ENCODE results near the gene FGFR2.

FGFR2 gene

DNA sequence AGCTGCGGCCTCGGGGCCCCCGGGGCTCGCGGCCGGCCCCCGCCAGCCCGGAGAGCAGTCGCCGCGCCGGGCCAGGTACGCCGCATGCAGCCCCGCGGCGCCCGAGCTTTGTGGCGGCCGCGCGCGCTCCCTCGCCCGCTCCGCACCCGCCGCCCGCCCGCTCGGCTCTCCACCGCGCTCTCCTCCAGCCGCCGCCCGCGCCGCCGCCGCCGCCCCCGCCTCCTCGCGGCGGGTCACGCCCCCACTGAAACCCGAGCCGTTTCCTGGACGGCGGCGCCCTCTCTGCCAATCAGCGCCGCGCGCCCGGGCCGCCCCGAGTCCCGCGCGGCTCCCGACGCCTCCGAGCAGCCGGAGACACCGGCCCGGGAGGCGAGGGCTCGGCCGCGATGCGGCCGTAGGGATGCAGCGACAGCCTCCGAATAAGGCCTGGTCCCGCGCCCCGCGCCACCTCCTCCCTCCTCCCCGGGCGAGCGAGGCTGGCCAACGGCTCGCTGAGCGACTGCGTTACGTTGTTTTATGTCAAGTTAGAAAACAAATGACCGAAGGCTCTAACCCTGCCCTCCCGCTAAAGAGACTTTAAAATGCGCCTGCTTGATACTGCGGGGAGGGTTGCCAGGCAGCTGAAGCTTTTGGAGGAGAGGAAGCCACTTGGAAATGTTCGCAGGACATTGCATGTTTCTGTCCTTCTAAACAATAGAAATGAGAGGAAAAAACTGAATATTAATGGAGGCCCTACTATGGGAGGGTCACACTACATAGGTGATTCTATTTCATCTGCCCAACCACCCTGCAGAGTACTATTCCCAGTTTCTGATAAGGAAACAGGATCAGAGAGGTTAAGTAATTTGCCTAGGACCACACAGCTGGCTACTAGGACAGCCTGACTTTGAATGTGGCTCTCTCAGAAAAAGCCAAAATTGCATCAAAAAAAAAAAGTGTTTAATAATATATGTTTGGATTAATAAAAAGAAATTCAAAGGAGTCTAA, at the start of gene FGFR2:
TSS of gene FGFR2 (minus strand) at position 182 of the 987 bp plus-strand sequence. CDS start 4,627 bp downstream, outside the sequence.
- FAIRE-seq = no peak

DNA sequence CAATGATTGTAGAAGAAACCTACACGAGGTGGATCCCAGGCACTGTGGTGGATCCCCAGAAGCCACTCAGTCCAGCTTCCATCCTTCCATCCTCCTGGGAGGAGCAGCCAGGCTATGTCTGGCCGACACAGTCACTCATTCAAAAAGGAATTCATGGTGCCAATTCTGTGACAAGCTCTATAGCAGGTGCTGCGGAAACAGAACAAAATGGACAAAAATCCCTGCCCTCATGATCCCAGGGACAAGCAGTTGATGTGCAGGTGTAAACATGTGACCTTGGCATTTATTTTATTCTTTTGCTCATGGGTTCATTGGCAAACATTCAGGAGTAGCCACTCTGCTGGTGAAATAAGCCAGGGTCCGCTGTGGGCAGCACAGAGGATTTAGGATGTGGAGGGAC, 49.2 kb upstream of the FGFR2 start:
- no peak for FAIRE-seq

DNA sequence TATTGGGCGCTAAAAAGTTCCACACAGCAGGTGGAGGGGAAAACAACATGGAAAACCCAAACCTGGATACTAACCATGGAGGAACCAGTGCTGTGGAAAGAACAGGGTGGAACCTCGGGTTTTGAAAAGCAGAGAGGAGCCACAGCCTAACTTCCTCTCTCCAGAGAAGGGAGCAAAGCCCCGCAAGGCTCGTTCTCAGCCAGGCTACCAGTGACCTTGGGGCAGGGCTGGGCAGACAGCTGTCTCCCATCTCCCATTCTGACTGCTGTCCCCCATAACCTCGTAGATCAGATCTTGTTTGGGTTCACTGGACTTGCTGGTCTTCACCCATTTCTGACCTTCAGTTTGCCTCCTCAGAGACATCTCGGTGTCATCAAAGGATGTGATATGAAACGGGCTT, 47.5 kb upstream of the FGFR2 start:
- no peak for FAIRE-seq

- FAIRE-seq = no peak
Measured at GRCh38 chr10:121644501-121644900, 46.3 kb upstream of the FGFR2 start.

- no peak for FAIRE-seq
Measured at GRCh38 chr10:121640266-121640665, 42.0 kb upstream of the FGFR2 start.

DNA sequence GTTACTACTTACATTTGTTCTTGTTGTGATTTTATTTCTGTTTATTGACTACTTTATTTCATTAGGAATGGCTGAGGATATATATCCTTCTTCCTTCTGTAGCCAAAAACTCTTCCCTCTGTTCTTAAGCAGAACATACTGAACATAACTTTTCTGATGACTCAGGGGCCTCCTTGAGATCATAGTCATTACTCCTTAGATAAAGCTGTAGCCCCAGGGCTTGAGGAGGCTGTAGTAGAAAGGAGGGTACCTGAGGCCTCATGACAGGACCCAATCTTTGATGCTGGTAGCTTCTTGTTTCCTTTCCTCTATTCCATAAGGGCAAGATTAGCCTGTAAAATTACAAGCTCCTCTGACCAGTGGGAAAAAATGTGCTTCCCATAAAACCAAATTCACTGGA, 41.2 kb upstream of the FGFR2 start:
- FAIRE-seq = no peak

DNA sequence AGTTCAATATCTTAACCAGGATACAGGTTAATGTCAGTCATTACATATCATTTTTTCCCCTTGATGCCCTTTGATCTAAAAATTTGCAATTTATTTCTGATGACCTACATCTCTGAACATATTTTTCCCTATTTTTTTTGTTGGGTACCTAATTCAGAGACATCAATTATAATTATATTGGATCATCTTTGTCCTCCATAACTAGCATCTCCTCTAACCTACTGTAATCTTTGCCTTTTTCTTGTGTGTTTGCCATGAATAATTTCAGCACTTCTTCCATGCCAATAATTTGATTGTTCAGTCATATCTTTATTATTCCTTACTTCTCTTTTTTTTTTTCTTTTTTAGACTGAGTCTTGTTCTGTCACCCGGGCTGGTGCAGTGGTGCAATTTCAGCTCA, 39.2 kb upstream of the FGFR2 start:
- FAIRE-seq = no peak

DNA sequence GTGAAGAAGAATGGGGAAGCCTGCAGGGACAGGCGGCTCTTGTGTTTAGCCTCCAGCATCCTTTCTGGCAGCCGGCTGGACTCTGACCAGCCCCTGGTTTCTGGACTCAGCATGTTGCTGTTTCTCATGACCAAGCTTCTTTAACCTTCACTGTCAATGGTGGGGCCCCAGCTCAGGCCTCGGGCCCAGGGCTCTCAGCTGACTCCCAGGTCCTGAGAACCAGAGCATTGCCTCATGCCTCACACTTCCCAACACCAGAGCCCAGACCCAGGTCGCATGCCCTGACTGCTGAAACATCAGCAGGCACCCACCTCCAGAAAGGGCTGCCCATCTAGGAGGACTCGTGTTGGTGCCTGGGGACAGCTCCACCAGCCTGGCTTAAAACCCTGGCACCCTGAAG, 34.8 kb upstream of the FGFR2 start:
- no peak for FAIRE-seq

- no peak for FAIRE-seq
Measured at GRCh38 chr10:121631365-121632029, 33.3 kb upstream of the FGFR2 start.

DNA sequence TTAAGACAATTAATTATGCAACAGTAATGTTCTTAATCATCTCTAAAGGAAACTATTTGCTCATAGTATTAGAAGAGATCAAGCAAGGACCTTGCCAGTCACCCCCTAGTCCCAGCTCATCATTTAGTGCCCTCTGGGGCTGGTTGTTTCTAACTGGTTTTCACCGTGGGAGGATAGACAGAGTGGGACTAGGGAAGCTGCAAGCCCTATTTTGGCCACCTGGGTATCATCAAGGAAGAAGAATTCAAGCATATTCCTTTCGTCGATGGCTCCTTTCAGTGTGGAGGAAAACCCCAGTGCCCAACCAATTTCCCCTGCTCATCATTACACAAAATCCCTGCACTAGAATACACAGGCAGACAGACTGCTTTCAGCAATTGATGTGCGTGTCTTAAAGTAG, 30.6 kb upstream of the FGFR2 start:
- FAIRE-seq = no peak

- FAIRE-seq = no peak
Measured at GRCh38 chr10:121627876-121628581, 29.8 kb upstream of the FGFR2 start.

GRCh38 chr10:121624836-121625486, 26.7 kb upstream of the FGFR2 start:
- FAIRE-seq = no peak

- no peak for FAIRE-seq
Measured at GRCh38 chr10:121618906-121619305, 20.7 kb upstream of the FGFR2 start.

DNA sequence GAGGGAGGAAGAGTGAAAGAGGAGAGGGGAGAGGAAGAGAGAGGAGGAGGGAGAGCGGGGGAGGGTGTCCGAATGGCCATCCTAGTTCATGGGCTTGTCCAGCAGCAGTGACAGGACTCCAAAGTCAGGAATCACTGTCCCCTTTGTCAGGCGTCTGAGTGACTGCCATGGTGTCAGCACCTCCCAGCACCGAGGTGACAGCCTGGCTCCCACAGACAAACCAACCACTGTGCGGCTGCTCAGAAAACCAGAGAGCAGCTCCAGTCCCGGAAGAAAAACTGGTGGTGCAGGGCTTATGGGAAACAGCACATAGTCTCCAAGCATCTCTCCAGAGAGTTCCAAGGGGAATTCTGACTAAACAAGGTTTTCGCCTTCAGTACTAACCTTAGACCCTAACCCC, 18.9 kb upstream of the FGFR2 start:
- FAIRE-seq = no peak

GRCh38 chr10:121616291-121616690, 18.0 kb upstream of the FGFR2 start:
- no peak for FAIRE-seq

DNA sequence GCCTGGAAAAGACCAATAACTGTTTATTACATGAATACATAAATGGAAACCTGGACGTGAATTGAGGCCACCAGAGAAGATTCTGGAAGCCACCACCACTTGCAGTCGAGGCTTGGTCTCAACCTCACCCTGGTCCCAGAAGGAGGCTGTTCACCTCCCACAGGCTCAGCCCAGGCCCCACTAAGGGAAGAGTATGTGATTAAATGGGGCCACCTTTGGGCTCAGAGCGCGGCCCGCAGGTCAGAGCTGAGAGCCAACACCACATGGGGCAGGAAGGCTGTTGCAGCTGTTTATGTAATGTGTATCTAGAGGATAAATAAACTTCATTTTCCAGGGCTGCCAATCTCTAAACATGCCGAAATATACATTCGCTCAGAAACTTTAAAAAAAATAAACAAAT, 17.6 kb upstream of the FGFR2 start:
- no peak for FAIRE-seq

DNA sequence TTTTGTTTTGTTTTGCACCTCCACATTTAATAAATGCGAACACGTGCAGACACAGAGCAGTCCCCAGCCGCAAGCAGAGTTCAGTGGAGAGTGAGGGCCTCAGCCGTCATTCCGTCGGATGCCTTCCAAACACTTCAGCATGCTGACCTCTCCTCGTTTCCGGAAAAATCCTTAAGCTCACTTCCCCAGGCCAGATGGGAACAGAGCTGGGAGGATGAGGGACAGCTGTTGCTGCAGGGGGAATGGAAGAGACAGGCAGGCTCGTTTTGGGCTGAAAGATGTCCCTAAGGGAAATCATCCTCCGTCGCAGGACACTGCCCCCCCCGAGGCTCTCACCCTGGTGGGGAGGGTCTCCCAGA, 17.2 kb upstream of the FGFR2 start:
- FAIRE-seq = no peak

GRCh38 chr10:121614613-121615434, 16.6 kb upstream of the FGFR2 start:
- FAIRE-seq = no peak

- no peak for FAIRE-seq
Measured at GRCh38 chr10:121613456-121613855, 15.2 kb upstream of the FGFR2 start.

- FAIRE-seq = no peak
Measured at GRCh38 chr10:121611393-121612159, 13.3 kb upstream of the FGFR2 start.

- peak; percentile 25 for FAIRE-seq
Measured at GRCh38 chr10:121610798-121611323, 12.6 kb upstream of the FGFR2 start.
